PC-9 (cell line): ENCODE results near the gene PSMG4. TPM values are rescaled to one million over a fixed set of nuclear protein-coding genes. Genes with fewer than 3 reads are reported as not detected.

Source experiments
- BruUV-seq: library from RNA; stranded (reverse); fragments of 400-500 nt; replicated peaks from 2 replicates; lab custom pipeline; 2021; lab: Mats Ljungman, UMichigan
- CTCF ChIA-PET: fragments of 300-600 bp; sonication (Branson Sonifier 250); formaldehyde crosslinking; loops from one replicate; lab custom pipeline; 2022; ENCODE audit warnings: antibody characterized with exemption; lab: Charles Lee
- POLR2A ChIA-PET: fragments of 300-600 bp; sonication (Branson Sonifier 250); formaldehyde crosslinking; loops from one replicate; lab custom pipeline; 2022; ENCODE audit warnings: antibody characterized with exemption; ENCODE audit not compliant: unreplicated experiment; lab: Charles Lee
- DNase-seq, 2 experiments: peaks; one replicate each; pipeline versions ENCODE4 v3.0.0 to v3.0.0-alpha.2; 2015 to 2022; ENCODE audit warnings: mixed read lengths in 1 of 2
- H2AFZ ChIP-seq: fragments of 200-600 bp; sonication (generic); 2 replicates; pipeline ENCODE4 v1.8.1; 2017; ENCODE audit warnings: antibody characterized with exemption
- H3F3A ChIP-seq: fragments of 200-600 bp; sonication (generic); 2 replicates; pipeline ENCODE4 v1.8.1; 2017; ENCODE audit warnings: antibody characterized with exemption, mild to moderate bottlenecking, low read depth; ENCODE audit not compliant: insufficient read depth
- H3K27ac ChIP-seq: fragments of 200-600 bp; sonication (generic); 2 replicates; pipeline ENCODE4 v1.6.1; 2016; ENCODE audit warnings: mixed run types
- H3K27me3 ChIP-seq: fragments of 200-600 bp; sonication (generic); 2 replicates; pipeline ENCODE4 v1.6.1; 2016; ENCODE audit warnings: low read depth, mixed run types; ENCODE audit not compliant: insufficient read depth
- H3K36me3 ChIP-seq: fragments of 200-600 bp; sonication (generic); 2 replicates; pipeline ENCODE4 v1.6.1; 2016; ENCODE audit warnings: low read depth, mixed run types
- H3K4me1 ChIP-seq: fragments of 200-600 bp; sonication (generic); replicated peaks from 2 replicates; pipeline ENCODE4 v1.6.1; 2016; ENCODE audit warnings: mixed run types; ENCODE audit not compliant: insufficient read depth
- H3K4me2 ChIP-seq: fragments of 200-600 bp; sonication (generic); 2 replicates; pipeline ENCODE4 v1.6.1; 2017; ENCODE audit warnings: mixed run types
- H3K4me3 ChIP-seq: fragments of 200-600 bp; sonication (generic); 2 replicates; pipeline ENCODE4 v1.6.1; 2016; ENCODE audit warnings: mixed run types
- H3K79me2 ChIP-seq: fragments of 200-600 bp; sonication (generic); 2 replicates; pipeline ENCODE4 v1.6.1; 2017; ENCODE audit warnings: low read depth, mixed run types
- H3K9me2 ChIP-seq: fragments of 200-600 bp; sonication (generic); 2 replicates; pipeline ENCODE4 v1.8.1; 2017; ENCODE audit warnings: mild to moderate bottlenecking; ENCODE audit not compliant: insufficient read depth
- H3K9me3 ChIP-seq: fragments of 200-600 bp; sonication (generic); 2 replicates; pipeline ENCODE4 v1.8.1; 2016; ENCODE audit warnings: low read depth; ENCODE audit not compliant: insufficient read depth
- H4K20me1 ChIP-seq: fragments of 200-600 bp; sonication (generic); 2 replicates; pipeline ENCODE4 v1.8.1; 2017; ENCODE audit not compliant: insufficient read depth
- CTCF ChIP-seq: fragments of 200-600 bp; sonication (generic); conservative IDR thresholded peaks from 2 replicates; pipeline ENCODE4 v1.6.1; 2017; ENCODE audit warnings: mixed run types, antibody characterized with exemption, mild to moderate bottlenecking, moderate library complexity
- EZH2 ChIP-seq: fragments of 200-600 bp; sonication (generic); IDR thresholded peaks from 2 replicates; pipeline ENCODE4 v1.8.0; 2017; ENCODE audit warnings: antibody characterized with exemption, low read depth
- intact Hi-C: fragments of 100-400 bp; cut with micrococcal nuclease; formaldehyde crosslinking; loops from one replicate; pipeline ENCODE4 v1.10.0; 2022; ENCODE audit not compliant: unreplicated experiment
- total RNA-seq: library from RNA; stranded (reverse); gene quantifications from 2 replicates; pipeline ENCODE4 v1.2.3, GENCODE V29; 2021

Gene PSMG4
- total RNA-seq, 1 experiment from 2014 or later: 33.8 TPM

DNA sequence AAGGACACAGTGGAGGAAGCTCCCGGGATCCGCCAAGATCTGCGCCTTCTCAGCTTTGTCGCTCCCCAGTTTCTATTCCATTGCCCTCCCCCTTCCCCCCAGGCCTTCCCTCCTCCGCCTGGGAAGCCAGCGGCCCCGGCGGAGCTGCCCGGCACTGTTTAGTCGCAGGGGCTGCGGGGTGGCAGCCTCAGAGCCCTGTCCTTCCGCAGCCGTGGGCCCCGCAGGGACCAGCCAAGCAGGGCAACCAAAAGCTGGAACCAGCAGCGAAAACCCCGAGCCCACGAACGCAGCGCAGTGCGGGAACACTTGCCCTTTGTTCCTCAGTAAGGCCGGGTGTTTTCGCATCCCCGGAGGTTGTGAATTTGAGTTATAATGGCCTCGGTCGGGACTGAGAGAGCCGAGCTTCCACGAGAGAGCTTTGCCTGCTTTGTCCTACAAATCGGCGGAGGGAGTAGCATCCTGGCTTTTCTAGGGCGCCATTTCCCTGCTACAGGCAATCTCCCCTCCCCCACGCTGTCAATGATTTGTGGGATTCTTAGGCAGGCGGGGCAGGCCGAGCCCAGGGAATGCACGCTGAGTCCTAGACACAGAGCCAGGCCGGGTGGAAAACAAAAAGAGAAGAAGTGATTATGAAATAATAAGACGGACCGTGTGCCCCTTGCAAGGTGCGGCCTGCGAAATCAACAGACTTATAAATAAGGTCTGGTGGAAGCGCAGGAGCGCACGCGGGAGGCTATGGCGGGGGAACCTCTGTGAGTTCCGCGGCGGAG, 27.3 kb upstream of the PSMG4 start:
- Histone ChIP-seq H3K4me2 (no peak overlapping the region), H2AFZ (no peak overlapping the region), H3K27me3 (no peaks in the 10 kb centered on the region), H3F3A (no peaks in the 10 kb centered on the region), H3K9me3 (no peaks in the 10 kb centered on the region), H3K4me3 (no peak overlapping the region), H4K20me1 (no peaks in the 10 kb centered on the region), H3K79me2 (no peaks in the 10 kb centered on the region), H3K27ac (no peak overlapping the region), H3K36me3 (no peaks in the 10 kb centered on the region), H3K4me1 (0 out of 2 replicates have a peak, but pooled peaks cover 4% of the 10 kb centered on the region), H3K9me2 (no peaks in the 10 kb centered on the region)
- DNase-seq: peak in 1 of 2 experiments; percentile 16
- POLR2A ChIA-PET: no interaction called here
- TF ChIP-seq EZH2 (no peak), CTCF (no peak)
- CTCF ChIA-PET: interaction anchor here (0.7 kb wide), 1 partner anchor 470 kb away, joined by 4 read pairs; no protein-coding TSS in a partner anchor
- no TSS peak for BruUV-seq
- intact Hi-C loops: no loop called here

DNA sequence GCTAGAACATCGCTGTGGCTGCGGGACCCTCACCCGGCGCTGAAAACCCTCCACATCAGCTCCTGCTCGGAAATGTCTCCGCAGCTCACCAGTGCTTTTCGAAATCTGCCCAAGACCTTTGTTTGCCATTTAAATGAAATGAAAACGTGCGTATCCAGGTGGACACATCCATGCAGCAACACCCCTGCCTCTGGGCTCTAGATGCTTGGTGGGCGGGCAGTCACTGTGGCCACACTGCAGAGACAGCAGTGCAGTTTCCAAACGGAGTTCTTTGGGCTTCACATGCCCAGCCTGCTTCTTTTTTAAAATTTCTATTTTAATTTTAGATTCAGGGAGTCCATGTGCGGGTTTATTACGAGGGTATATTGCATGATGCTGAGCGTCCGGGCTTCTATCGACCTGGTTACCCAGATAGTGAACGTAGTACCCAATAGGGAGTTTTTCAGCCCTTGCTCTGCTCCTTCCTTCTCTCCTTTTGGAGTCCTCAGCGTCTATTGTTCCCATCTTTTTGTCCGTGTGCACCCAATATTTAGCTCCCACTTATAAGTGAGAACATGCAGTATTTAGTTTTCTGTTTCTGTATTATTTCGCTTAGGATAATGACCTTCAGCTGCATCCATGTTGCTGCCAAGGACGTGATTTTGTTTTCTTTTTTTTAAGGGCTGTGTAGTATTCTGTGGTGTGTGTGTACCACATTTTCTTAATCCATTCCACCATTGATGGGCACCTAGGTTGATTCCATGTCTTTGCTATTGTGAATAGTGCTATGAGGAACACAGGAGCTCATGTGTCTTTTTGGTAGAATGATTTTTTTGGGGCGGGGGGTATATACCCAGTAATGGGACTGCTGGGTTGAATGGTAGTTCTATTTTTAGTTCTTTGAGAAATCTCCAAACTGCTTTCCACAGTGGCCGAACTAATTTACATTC, 26.5 kb upstream of the PSMG4 start:
- Histone ChIP-seq H3K4me2 (no peak overlapping the region), H3K27me3 (no peaks in the 10 kb centered on the region), H3K79me2 (no peaks in the 10 kb centered on the region), H3K36me3 (no peaks in the 10 kb centered on the region), H2AFZ (no peak overlapping the region), H3K4me3 (no peak overlapping the region), H3K4me1 (no peaks in the 10 kb centered on the region), H3K27ac (no peak overlapping the region), H3K9me3 (no peaks in the 10 kb centered on the region), H3K9me2 (no peaks in the 10 kb centered on the region), H3F3A (no peaks in the 10 kb centered on the region), H4K20me1 (no peaks in the 10 kb centered on the region)
- no peak for DNase-seq
- BruUV-seq: no TSS peak
- TF ChIP-seq EZH2 (no peak), CTCF (no peak)
- CTCF ChIA-PET: interaction anchor here (0.6 kb wide), 1 partner anchor 327 kb away, joined by 3 read pairs; no protein-coding TSS in a partner anchor
- intact Hi-C loops: no loop called here
- POLR2A ChIA-PET: no interaction called here

DNA sequence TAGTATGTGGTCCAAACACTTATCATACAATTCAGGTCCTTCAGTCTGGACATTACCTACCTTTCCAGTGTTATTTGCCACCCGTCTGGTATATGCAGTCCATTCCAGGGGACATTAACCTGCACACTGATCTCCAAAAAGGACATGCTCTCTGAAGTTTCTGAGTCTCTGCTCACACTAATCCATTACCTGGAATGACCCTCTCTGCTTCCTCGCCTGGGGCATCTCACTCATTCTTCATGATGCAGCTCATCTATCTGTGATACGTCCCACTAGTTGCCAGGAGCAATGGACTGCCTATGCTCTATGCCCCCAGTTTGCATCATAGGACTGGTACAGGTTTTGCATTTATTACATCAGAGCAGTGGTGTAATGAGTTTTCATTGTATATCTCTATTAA, 25.4 kb upstream of the PSMG4 start:
- TF ChIP-seq EZH2 (no peak), CTCF (no peak)
- intact Hi-C loops: no loop called here
- no peak for DNase-seq
- H3F3A ChIP-seq: no peaks in the 10 kb centered on the region
- no peaks in the 10 kb centered on the region for H3K36me3 ChIP-seq
- POLR2A ChIA-PET: no interaction called here
- no peaks in the 10 kb centered on the region for H3K4me1 ChIP-seq
- no peak overlapping the region for H2AFZ ChIP-seq
- no peaks in the 10 kb centered on the region for H3K27me3 ChIP-seq
- no peaks in the 10 kb centered on the region for H3K9me2 ChIP-seq
- no TSS peak for BruUV-seq
- no peak overlapping the region for H3K27ac ChIP-seq
- H3K4me2 ChIP-seq: no peak overlapping the region
- H3K9me3 ChIP-seq: no peaks in the 10 kb centered on the region
- CTCF ChIA-PET: no interaction called here
- H3K4me3 ChIP-seq: no peak overlapping the region
- no peaks in the 10 kb centered on the region for H4K20me1 ChIP-seq
- H3K79me2 ChIP-seq: no peaks in the 10 kb centered on the region
